Lower lobe of right lung (tissue), 2 donors: ENCODE measurements around the gene FNTB. TPM values are rescaled to one million over a fixed set of nuclear protein-coding genes. Genes with fewer than 3 reads are reported as not detected.

Source experiments
- ATAC-seq, 2 donors: fragments of 200-7000 bp; cut with Tn5 transposase; one replicate each; pipeline ENCODE4 v1.9.1; 2020 to 2022; ENCODE audit warnings: mild to moderate bottlenecking in 2 of 2, moderate library complexity in 2 of 2
- DNase-seq: peaks from one replicate; pipeline ENCODE4 v3.0.0-alpha.2; 2020
- H3K27ac ChIP-seq: fragments of 200-600 bp; one replicate; pipeline ENCODE4 v1.8.0; 2022
- H3K27me3 ChIP-seq: fragments of 200-600 bp; one replicate; pipeline ENCODE4 v1.8.0; 2022; ENCODE audit warnings: low read depth
- H3K36me3 ChIP-seq: fragments of 200-600 bp; one replicate; pipeline ENCODE4 v1.8.0; 2022; ENCODE audit warnings: mild to moderate bottlenecking
- H3K4me1 ChIP-seq: fragments of 200-600 bp; one replicate; pipeline ENCODE4 v1.8.0; 2022
- H3K4me3 ChIP-seq: fragments of 200-600 bp; one replicate; pipeline ENCODE4 v1.8.0; 2022; ENCODE audit warnings: mild to moderate bottlenecking
- H3K9me3 ChIP-seq: fragments of 200-600 bp; one replicate; pipeline ENCODE4 v1.8.0; 2022
- CTCF ChIP-seq: fragments of 200-600 bp; IDR thresholded peaks from one replicate; pipeline ENCODE4 v1.8.0; 2022; ENCODE audit warnings: antibody characterized with exemption, mild to moderate bottlenecking
- intact Hi-C: fragments of 100-400 bp; cut with DNase I; formaldehyde crosslinking; loops from one replicate; pipeline ENCODE4 v1.11.0; 2022
- total RNA-seq: library from RNA; stranded (reverse); fragmentation: NEBNext Ultra II Directional; extraction: Animal tissue kit (Norgen Biotek cat#: 25700); gene quantifications from one replicate; pipeline ENCODE4 v1.2.1, GENCODE V29; 2021
- donor health status: DM: no; HTN: yes; CAD: no; lungs with severe emphysema.

The FNTB gene
- total RNA-seq, 1 donor from 2014 or later, result 14.0 TPM

- Histone ChIP-seq H3K27ac (no peak overlapping the region), H3K36me3 (no peaks in the 10 kb centered on the region), H3K4me3 (no peak overlapping the region), H3K27me3 (no peaks in the 10 kb centered on the region), H3K9me3 (no peaks in the 10 kb centered on the region), H3K4me1 (no peaks in the 10 kb centered on the region)
- no peak for ATAC-seq
- TF ChIP-seq CTCF, result no peak
- intact Hi-C loops, result no loop called here
- no peak for DNase-seq
Observed at GRCh38 chr14:64994540-64994939, 7.8 kb downstream of the FNTB start.

- no peak for ATAC-seq
Observed at GRCh38 chr14:64995291-64995690, 8.6 kb downstream of the FNTB start.

GRCh38 chr14:64997108-64997794 lies 10.6 kb downstream of the FNTB start:
- ATAC-seq (no peak), DNase-seq (no peak)
- Histone ChIP-seq H3K4me1 (no peaks in the 10 kb centered on the region), H3K36me3 (no peaks in the 10 kb centered on the region), H3K27ac (no peak overlapping the region), H3K27me3 (no peaks in the 10 kb centered on the region), H3K4me3 (no peak overlapping the region), H3K9me3 (no peaks in the 10 kb centered on the region)
- TF ChIP-seq CTCF, result no peak
- intact Hi-C loops, result no loop called here

More at GRCh38 chr14:64995291-64995690, 8.6 kb downstream of the FNTB start:
- DNase-seq, result no peak
- Histone ChIP-seq H3K4me1 (no peaks in the 10 kb centered on the region), H3K9me3 (no peaks in the 10 kb centered on the region), H3K4me3 (no peak overlapping the region), H3K27me3 (no peaks in the 10 kb centered on the region), H3K36me3 (no peaks in the 10 kb centered on the region), H3K27ac (no peak overlapping the region)
- no peak for TF ChIP-seq CTCF
- intact Hi-C loops, result no loop called here

GRCh38 chr14:64998455-64998931 lies 11.8 kb downstream of the FNTB start:
- intact Hi-C loops, result no loop called here
- H3K4me1 ChIP-seq, result peaks cover 8% of the 10 kb centered on the region
- H3K36me3 ChIP-seq, result no peaks in the 10 kb centered on the region
- no peak overlapping the region for H3K4me3 ChIP-seq
- H3K27me3 ChIP-seq, result no peaks in the 10 kb centered on the region
- no peak overlapping the region for H3K27ac ChIP-seq
- TF ChIP-seq CTCF, result no peak
- ATAC-seq, result no peak
- no peaks in the 10 kb centered on the region for H3K9me3 ChIP-seq
- no peak for DNase-seq

GRCh38 chr14:65000898-65001591 lies 14.3 kb downstream of the FNTB start:
- no peak overlapping the region for H3K27ac ChIP-seq
- TF ChIP-seq CTCF, result no peak
- intact Hi-C loops, result no loop called here
- DNase-seq (no peak), ATAC-seq (no peak)
- H3K4me1 ChIP-seq, result peaks cover 8% of the 10 kb centered on the region
- H3K9me3 ChIP-seq, result no peaks in the 10 kb centered on the region
- H3K27me3 ChIP-seq, result no peaks in the 10 kb centered on the region
- H3K36me3 ChIP-seq, result peaks cover 5% of the 10 kb centered on the region
- no peak overlapping the region for H3K4me3 ChIP-seq
